Activated CD4-positive, alpha-beta T cell treated with anti-CD3 and anti-CD28 coated beads, Interleukin-2, amount 10 ng/mL, durations not matched to agents 7 days and 5 days (primary cell): ENCODE data around the gene FDX2. TPM values are rescaled to one million over a fixed set of nuclear protein-coding genes. Genes with fewer than 3 reads are reported as not detected.

Experiments used
- CTCF ChIA-PET: fragments of 350-600 bp; sonication (Branson Sonifier 250); formaldehyde crosslinking; loops from one replicate; lab custom pipeline; 2021; ENCODE audit warnings: antibody characterized with exemption; lab: Charles Lee
- POLR2A ChIA-PET: fragments of 350-600 bp; sonication (Branson Sonifier 250); formaldehyde crosslinking; loops from one replicate; lab custom pipeline; 2021; ENCODE audit warnings: antibody characterized with exemption; lab: Charles Lee
- DNase-seq: peaks from one replicate; pipeline ENCODE4 v3.0.0-alpha.2; 2020
- H3K27ac Mint-ChIP-seq: one replicate; pipeline ENCODE4 v1.8.0; 2021; ENCODE audit warnings: mild to moderate bottlenecking, moderate library complexity, mixed read lengths
- H3K27me3 Mint-ChIP-seq: one replicate; pipeline ENCODE4 v1.8.0; 2021; ENCODE audit warnings: mixed read lengths
- H3K36me3 Mint-ChIP-seq: one replicate; pipeline ENCODE4 v1.8.0; 2021; ENCODE audit warnings: low read depth, mixed read lengths
- H3K4me1 Mint-ChIP-seq: one replicate; pipeline ENCODE4 v1.8.0; 2021; ENCODE audit warnings: mixed read lengths
- H3K4me3 Mint-ChIP-seq: one replicate; pipeline ENCODE4 v1.8.0; 2021; ENCODE audit warnings: mild to moderate bottlenecking, moderate library complexity, mixed read lengths
- H3K9me3 Mint-ChIP-seq: one replicate; pipeline ENCODE4 v1.8.0; 2021; ENCODE audit warnings: mixed read lengths
- total RNA-seq, 2 experiments: library from RNA; stranded (reverse); gene quantifications; one replicate each; pipeline ENCODE4 v1.2.3, GENCODE V29; 2021

Gene FDX2
- total RNA-seq, 2 experiments from 2014 or later, result 5.5 to 9.0 TPM

DNA sequence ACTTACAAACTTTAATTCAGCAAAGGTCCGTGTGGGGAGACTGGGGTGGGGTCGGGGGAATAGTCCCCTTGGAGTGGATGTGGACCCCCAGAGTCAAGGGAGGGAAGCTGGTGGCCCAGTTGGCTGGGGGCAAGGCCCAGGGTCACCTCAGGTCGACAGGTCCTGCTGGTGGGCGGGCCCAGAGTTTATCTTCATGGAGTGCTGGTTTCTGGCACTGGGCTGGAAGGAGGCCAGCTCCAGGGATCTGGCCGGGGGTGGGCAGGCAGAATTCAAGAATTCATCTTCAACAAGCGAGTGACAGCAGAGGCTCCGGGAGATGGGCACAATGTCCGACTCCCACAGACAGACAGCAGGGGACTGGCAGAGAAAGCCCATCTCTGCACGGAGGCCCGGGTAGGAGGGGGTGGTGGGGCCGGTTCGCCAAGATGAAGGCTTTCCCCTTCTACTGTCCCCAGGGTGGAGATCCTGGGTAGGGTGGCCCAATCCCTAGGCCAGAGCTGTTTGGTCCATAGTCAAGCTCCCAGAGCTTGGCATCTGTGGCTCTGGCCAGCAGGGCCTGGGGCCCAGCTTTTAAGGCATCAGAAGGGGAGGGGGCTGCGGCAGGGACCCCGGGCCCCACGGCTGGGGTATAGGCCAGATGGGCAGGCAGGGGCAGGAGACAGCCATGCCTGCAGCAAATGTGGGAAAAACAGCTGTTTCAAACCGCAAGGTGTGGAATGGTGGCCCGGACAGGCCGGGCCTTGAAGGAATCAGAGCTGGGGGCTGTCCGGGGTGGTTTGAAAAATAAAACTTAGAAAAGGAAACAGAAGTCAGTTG lies 622 bp upstream of the FDX2 start:
- Mint-ChIP-seq H3K36me3 (peaks cover 15% of the 10 kb centered on the region), H3K4me1 (peaks cover 19% of the 10 kb centered on the region), H3K9me3 (no peaks in the 10 kb centered on the region), H3K4me3 (peak overlapping the region; percentile 80), H3K27ac (no peak overlapping the region), H3K27me3 (no peaks in the 10 kb centered on the region)
- POLR2A ChIA-PET, result no interaction called here
- CTCF ChIA-PET, result interaction anchor here (0.6 to 1.2 kb wide), 4 partner anchors 8 to 1184 kb away, joined by 3 to 4 read pairs (median 3); no protein-coding TSS in a partner anchor
- no peak for DNase-seq

DNA sequence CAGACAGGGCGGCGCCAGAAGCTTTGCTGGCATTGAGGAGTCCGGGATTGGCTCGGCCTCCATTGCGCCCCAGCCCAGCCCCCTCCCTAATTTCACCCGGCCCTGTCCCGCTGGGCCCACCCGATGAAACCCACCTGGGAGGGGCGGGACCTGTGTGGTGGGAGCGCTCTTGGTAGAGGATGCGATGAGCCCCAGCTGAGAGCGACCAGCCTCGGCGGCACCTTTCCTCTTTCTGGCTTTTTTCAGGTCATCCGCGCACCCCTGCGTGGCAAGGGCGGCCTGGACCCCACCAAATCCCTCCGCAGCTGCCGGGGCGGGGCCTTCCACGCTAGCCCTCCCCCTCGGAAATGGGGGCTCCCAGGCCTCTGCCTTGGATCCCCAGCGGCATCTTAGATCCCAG lies 6.4 kb downstream of the FDX2 start, which contains the start of gene ZGLP1:
Gene ZGLP1 (minus strand): TSS at position 393 of the 400 bp plus-strand sequence.
- ChIA-PET POLR2A (no interaction called here), CTCF (interaction anchor here (1.2 to 1.6 kb wide), 2 partner anchors 13 to 555 kb away, joined by 3 to 4 read pairs; no protein-coding TSS in a partner anchor)
- no peaks in the 10 kb centered on the region for H3K27me3 Mint-ChIP-seq
- no peak for DNase-seq
- peaks cover 3% of the 10 kb centered on the region for H3K4me1 Mint-ChIP-seq
- no peaks in the 10 kb centered on the region for H3K36me3 Mint-ChIP-seq
- H3K4me3 Mint-ChIP-seq, result no peak within 1 kb of the TSS
- H3K9me3 Mint-ChIP-seq, result no peaks in the 10 kb centered on the region
- peak within 1 kb of the TSS; percentile 5 for H3K27ac Mint-ChIP-seq

DNA sequence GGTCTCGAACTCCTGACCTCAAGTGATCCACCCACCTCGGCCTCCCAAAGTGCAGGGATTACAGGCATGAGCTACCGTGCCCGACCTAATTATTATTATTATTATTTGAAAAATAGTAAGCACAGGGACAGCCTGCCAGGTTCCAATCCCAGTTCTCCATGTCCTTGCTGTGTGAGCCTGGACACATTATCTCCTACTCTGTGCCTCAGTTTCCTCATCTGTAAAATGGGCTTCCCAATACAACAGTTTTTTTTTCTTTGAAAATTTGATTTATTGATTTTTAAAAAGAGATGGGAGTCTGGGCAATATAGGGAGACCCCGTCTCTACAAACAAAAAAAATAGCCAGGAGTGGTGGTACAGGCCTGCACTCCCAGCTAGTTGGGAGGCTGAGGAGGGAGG lies 9.5 kb downstream of the FDX2 start:
- H3K9me3 Mint-ChIP-seq, result no peaks in the 10 kb centered on the region
- DNase-seq, result no peak
- POLR2A ChIA-PET, result no interaction called here
- H3K27ac Mint-ChIP-seq, result no peak overlapping the region
- no peaks in the 10 kb centered on the region for H3K36me3 Mint-ChIP-seq
- CTCF ChIA-PET, result interaction anchor here (1.2 to 1.8 kb wide), 4 partner anchors 9 to 35 kb away, joined by 3 to 6 read pairs (median 4); partner anchors contain the start of gene ICAM1
- H3K4me3 Mint-ChIP-seq, result no peak overlapping the region
- peaks cover 4% of the 10 kb centered on the region for H3K27me3 Mint-ChIP-seq
- no peaks in the 10 kb centered on the region for H3K4me1 Mint-ChIP-seq

DNA sequence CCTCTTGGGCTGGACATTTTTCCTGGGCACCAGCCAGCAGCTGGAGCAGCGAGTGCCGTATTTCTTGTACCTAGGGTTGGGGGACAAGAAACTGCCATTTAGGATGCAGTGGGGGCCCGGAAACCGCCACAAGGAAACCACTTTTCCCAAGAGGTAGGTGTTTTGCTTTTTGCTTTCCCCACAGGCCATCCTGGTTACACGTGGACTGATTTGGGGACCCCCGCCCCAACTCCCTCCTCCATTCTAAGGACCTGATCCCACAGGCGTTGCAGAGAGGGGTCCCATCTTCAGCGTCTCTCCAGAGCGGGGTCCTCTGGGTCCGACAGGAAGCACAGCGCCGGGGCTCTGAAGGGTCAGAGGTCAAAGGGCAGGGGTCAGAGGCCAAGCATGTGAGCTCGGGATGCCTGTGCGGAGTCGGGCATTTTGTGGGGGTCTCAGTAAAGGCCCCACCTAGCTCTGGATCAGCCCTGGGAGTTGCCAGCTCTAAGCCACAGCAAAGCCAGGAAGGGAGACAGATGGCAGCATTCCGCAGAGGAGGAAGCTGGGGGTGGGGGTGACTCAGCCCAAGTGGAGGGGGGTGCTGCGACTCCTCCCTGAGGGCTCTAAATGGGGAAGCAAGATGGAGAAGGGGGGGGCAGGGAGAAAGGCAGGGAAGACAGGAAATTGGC lies 10.5 kb downstream of the FDX2 start:
- POLR2A ChIA-PET, result no interaction called here

DNA sequence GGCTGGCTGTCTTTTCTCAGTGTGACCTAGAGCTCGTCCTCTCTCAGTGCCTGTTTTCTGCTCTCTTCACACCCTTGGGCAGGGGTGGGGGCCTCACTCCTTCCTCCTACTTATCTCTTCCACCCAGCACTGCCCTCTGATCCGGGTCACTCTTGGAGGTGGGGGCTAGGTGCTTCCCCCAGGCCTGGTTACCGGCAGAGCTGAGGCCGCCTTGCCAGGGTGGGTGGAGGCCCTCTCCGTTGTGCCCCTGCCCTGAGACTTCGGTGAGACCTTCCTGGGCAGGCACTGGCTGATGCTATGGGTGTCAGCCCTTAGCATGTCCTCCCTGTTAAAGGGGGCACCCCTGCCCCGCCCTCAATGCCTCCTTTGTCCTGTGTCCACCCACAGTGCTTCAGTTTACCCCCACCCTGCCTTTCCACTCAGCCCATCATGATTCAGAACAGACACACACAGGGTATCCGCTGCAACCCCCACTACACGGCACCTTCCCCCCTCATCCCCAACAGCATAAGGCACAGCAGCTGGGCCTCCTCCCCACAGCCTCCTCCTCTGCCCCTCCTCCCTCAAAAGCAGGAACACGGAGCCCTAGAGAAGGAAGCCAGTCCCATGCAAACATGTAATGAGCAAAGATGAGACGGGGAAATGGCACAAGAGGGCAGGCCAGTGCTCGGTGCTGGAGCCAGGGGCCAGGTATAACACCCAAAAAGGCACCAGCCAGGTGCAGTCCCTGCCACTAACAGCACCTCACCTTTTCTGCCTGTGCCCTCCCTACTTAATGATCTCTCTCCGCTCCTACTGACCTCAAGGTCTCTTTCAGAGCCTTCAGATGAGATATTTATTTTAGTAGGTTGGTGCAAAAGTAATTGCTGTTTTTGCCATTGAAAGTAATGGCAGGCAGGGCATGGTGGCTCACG lies 16.0 kb downstream of the FDX2 start:
- DNase-seq, result no peak
- peaks cover 9% of the 10 kb centered on the region for H3K4me1 Mint-ChIP-seq
- H3K27ac Mint-ChIP-seq, result no peak overlapping the region
- CTCF ChIA-PET, result interaction anchor here (1.1 to 1.2 kb wide), 2 partner anchors 12 to 73 kb away, joined by 3 read pairs; no protein-coding TSS in a partner anchor
- no peaks in the 10 kb centered on the region for H3K9me3 Mint-ChIP-seq
- POLR2A ChIA-PET, result interaction anchor here (0.7 kb wide), 1 partner anchor 16 kb away, joined by 3 read pairs; no protein-coding TSS in a partner anchor
- H3K4me3 Mint-ChIP-seq, result no peak overlapping the region
- peaks cover 4% of the 10 kb centered on the region for H3K36me3 Mint-ChIP-seq
- H3K27me3 Mint-ChIP-seq, result peaks cover 24% of the 10 kb centered on the region

More for the DNA sequence above, 10.5 kb downstream of the FDX2 start:
- Mint-ChIP-seq H3K4me1 (no peaks in the 10 kb centered on the region), H3K36me3 (no peaks in the 10 kb centered on the region), H3K27ac (no peak overlapping the region), H3K27me3 (peaks cover 6% of the 10 kb centered on the region), H3K4me3 (no peak overlapping the region), H3K9me3 (no peaks in the 10 kb centered on the region)
- CTCF ChIA-PET, result interaction anchor here (0.5 to 1.8 kb wide), 6 partner anchors 10 to 67 kb away, joined by 3 to 6 read pairs (median 3); no protein-coding TSS in a partner anchor
- no peak for DNase-seq

DNA sequence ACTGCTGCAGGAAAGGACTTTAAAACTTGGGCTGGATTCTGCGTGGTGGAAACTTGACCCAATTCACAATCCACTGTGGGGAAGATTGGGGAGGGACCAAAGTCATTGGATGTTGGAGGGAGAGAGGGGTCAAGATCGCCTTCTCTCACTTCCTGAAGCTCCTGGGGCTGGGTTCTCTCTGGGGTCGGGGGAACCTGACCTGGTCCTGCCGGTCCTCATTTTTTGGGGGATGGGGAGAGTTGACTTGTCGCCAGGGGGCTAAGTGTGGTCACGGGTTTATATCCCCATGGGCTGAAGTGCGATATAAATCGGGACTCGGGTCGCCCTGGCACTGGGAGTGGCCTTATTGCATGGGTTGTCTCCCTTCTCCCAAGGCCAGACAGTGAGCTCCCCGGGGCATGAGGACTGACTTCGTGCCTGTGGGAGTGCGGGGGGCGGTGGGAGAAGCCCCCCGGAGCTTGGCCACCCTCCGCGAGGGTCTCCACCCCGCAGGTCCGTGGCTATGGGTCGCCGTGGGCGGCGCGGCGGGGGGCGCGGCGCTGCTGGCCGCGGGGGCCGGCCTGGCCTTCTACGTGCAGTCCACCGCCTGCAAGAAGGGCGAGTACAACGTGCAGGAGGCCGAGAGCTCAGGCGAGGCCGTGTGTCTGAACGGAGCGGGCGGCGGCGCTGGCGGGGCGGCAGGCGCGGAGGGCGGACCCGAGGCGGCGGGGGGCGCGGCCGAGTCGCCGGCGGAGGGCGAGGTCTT lies 19.8 kb downstream of the FDX2 start:
- CTCF ChIA-PET, result interaction anchor here (0.6 to 1.2 kb wide), 3 partner anchors 14 to 110 kb away, joined by 3 read pairs; partner anchors contain the start of gene ZGLP1
- Mint-ChIP-seq H3K9me3 (no peaks in the 10 kb centered on the region), H3K27me3 (peaks cover 55% of the 10 kb centered on the region), H3K4me1 (peaks cover 36% of the 10 kb centered on the region), H3K27ac (peak overlapping the region; percentile 83), H3K36me3 (peaks cover 7% of the 10 kb centered on the region), H3K4me3 (peak overlapping the region; percentile 68)
- POLR2A ChIA-PET, result no interaction called here
- DNase-seq, result no peak

DNA sequence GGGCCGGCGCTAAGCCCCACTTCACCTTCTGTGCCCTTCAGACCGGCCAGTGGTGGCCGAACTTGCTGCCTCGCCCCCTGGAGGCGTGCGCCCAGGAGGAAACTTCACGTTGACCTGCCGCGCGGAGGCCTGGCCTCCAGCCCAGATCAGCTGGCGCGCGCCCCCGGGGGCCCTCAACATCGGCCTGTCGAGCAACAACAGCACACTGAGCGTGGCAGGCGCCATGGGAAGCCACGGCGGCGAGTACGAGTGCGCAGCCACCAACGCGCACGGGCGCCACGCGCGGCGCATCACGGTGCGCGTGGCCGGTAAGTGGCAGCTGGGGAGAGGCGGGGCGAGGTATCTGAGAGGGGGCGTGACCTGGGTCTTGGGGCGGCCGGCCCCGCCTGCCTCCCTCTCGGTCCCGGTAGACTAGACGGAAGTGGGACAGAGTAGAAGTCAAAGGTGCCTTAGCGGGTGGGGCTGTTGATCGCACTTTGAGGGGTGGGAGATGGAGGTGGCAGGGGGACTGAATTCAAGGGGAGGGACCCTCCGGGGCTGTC lies 20.4 kb downstream of the FDX2 start:
- peak; percentile 72 for DNase-seq
- Mint-ChIP-seq H3K36me3 (peaks cover 7% of the 10 kb centered on the region), H3K4me3 (peak overlapping the region; percentile 68), H3K27me3 (peaks cover 61% of the 10 kb centered on the region), H3K9me3 (no peaks in the 10 kb centered on the region), H3K27ac (peak overlapping the region; percentile 83), H3K4me1 (peaks cover 43% of the 10 kb centered on the region)
- POLR2A ChIA-PET, result no interaction called here
- CTCF ChIA-PET, result interaction anchor here (1.2 kb wide), 1 partner anchor 25 kb away, joined by 3 read pairs; no protein-coding TSS in a partner anchor

DNA sequence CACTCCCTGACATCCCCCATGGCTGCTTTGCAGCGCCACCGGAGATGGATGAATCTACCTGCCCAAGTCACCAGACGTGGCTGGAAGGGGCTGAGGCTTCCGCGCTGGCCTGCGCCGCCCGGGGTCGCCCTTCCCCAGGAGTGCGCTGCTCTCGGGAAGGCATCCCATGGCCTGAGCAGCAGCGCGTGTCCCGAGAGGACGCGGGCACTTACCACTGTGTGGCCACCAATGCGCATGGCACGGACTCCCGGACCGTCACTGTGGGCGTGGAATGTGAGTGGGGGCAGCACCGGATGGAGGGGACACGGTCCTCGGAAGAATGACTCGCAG lies 21.5 kb downstream of the FDX2 start:
- POLR2A ChIA-PET, result no interaction called here
- no peaks in the 10 kb centered on the region for H3K9me3 Mint-ChIP-seq
- CTCF ChIA-PET, result interaction anchor here (1.1 kb wide), 1 partner anchor 35 kb away, joined by 4 read pairs; no protein-coding TSS in a partner anchor
- peaks cover 50% of the 10 kb centered on the region for H3K4me1 Mint-ChIP-seq
- DNase-seq, result no peak
- peaks cover 9% of the 10 kb centered on the region for H3K36me3 Mint-ChIP-seq
- no peak overlapping the region for H3K27ac Mint-ChIP-seq
- H3K4me3 Mint-ChIP-seq, result no peak overlapping the region
- H3K27me3 Mint-ChIP-seq, result peaks cover 62% of the 10 kb centered on the region

DNA sequence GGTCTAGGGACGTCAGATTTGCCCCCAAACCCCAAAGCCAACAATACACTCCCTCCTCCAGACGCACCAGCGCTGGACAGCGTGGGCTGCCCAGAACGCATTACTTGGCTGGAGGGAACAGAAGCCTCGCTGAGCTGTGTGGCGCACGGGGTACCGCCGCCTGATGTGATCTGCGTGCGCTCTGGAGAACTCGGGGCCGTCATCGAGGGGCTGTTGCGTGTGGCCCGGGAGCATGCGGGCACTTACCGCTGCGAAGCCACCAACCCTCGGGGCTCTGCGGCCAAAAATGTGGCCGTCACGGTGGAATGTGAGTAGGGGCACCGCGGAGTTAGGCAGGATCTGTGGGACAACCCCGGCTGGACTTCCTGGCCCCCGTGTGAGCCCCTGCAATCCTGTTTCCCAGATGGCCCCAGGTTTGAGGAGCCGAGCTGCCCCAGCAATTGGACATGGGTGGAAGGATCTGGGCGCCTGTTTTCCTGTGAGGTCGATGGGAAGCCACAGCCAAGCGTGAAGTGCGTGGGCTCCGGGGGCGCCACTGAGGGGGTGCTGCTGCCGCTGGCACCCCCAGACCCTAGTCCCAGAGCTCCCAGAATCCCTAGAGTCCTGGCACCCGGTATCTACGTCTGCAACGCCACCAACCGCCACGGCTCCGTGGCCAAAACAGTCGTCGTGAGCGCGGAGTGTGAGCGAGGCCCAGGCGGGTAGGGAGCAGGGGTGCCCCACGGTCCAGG lies 22.0 kb downstream of the FDX2 start:
- Mint-ChIP-seq H3K4me1 (peaks cover 54% of the 10 kb centered on the region), H3K4me3 (peak overlapping the region; percentile 38), H3K9me3 (no peaks in the 10 kb centered on the region), H3K27me3 (peaks cover 67% of the 10 kb centered on the region), H3K36me3 (peaks cover 9% of the 10 kb centered on the region), H3K27ac (no peak overlapping the region)
- POLR2A ChIA-PET, result no interaction called here
- CTCF ChIA-PET, result interaction anchor here (1.1 to 1.7 kb wide), 2 partner anchors 23 to 35 kb away, joined by 4 to 7 read pairs; partner anchors contain the start of gene ICAM1
- no peak for DNase-seq

DNA sequence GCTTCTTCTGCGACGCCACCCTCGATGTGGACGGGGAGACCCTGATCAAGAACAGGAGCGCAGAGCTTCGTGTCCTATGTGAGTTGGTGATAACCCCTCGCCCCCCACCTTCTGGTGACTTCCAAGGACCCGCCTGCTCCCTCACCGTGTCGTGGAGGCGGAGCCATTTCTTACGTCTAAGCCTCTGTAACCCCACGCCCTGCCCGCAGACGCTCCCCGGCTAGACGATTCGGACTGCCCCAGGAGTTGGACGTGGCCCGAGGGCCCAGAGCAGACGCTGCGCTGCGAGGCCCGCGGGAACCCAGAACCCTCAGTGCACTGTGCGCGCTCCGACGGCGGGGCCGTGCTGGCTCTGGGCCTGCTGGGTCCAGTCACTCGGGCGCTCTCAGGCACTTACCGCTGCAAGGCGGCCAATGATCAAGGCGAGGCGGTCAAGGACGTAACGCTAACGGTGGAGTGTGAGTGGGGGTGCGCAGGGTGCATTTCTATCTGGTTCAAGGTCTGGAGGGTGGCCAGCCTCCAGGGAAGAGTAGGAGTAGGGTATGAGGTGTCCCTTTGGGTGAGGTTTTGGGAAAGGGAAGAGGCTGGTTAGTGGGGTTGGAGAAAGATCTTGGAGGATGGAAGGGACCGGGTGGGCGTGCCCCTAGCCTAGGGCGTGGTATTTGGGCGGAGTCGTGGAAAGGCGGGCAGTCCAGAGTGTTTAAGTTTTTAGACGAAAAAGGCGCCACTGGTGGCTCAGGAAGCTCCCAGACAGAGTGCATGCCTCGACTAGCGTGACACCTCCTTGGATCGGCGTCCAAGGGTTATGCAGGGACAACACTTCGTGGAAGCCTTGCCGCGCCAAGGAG lies 22.8 kb downstream of the FDX2 start:
- Mint-ChIP-seq H3K4me3 (peak overlapping the region; percentile 38), H3K27me3 (peaks cover 73% of the 10 kb centered on the region), H3K4me1 (peaks cover 59% of the 10 kb centered on the region), H3K9me3 (no peaks in the 10 kb centered on the region), H3K27ac (peak overlapping the region; percentile 39), H3K36me3 (peaks cover 9% of the 10 kb centered on the region)
- no peak for DNase-seq
- ChIA-PET POLR2A (no interaction called here), CTCF (interaction anchor here (0.5 to 1.7 kb wide), 4 partner anchors 22 to 58 kb away, joined by 4 to 7 read pairs (median 5); partner anchors contain the start of gene ICAM1)
